ENCODE results near the gene TREX2.

Gene TREX2

DNA sequence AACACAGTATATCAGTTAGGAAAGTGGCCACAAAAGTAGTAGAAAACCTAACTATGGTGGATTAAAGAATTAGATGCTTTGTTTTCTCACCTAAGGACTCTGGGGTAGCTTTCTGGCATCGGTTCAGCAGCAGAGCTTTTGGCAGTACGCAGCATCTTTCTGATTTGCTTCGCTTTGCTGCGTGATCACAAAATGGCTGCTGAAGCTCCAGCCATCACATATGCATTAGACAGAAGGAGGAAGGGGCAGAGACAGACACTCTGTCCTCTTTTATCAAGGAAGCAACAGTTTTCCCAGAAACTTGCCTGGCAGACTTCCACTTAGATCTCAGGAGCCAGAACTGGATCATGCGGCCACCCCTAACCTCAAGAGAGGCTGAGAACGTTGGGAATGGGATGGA, 15.1 kb downstream of the TREX2 start:
- no peak overlapping the region for H3K4me3 ChIP-seq (replicated peaks; ENCODE audit: low read depth, low read length)
- TF ChIP-seq, protein P1, sequence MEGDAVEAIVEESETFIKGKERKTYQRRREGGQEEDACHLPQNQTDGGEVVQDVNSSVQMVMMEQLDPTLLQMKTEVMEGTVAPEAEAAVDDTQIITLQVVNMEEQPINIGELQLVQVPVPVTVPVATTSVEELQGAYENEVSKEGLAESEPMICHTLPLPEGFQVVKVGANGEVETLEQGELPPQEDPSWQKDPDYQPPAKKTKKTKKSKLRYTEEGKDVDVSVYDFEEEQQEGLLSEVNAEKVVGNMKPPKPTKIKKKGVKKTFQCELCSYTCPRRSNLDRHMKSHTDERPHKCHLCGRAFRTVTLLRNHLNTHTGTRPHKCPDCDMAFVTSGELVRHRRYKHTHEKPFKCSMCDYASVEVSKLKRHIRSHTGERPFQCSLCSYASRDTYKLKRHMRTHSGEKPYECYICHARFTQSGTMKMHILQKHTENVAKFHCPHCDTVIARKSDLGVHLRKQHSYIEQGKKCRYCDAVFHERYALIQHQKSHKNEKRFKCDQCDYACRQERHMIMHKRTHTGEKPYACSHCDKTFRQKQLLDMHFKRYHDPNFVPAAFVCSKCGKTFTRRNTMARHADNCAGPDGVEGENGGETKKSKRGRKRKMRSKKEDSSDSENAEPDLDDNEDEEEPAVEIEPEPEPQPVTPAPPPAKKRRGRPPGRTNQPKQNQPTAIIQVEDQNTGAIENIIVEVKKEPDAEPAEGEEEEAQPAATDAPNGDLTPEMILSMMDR (IDR thresholded peaks at IDR 0.05; ENCODE audit: low read length, missing control alignments): no peak
- no peak for DNase-seq (ENCODE audit: low read depth)

GRCh38 chrX:153426204-153426603, 19.7 kb downstream of the TREX2 start:
- TF ChIP-seq, protein P1 (IDR thresholded peaks at IDR 0.05; ENCODE audit: low read length, missing control alignments): no peak
- DNase-seq (ENCODE audit: low read depth): no peak
- no peak overlapping the region for H3K4me3 ChIP-seq (replicated peaks; ENCODE audit: low read depth, low read length)

GRCh38 chrX:153423652-153424051, 22.2 kb downstream of the TREX2 start:
- H3K4me3 ChIP-seq (replicated peaks; ENCODE audit: low read depth, low read length): no peak overlapping the region
- TF ChIP-seq, protein P1 (IDR thresholded peaks at IDR 0.05; ENCODE audit: low read length, missing control alignments): no peak
- DNase-seq (ENCODE audit: low read depth): no peak

DNA sequence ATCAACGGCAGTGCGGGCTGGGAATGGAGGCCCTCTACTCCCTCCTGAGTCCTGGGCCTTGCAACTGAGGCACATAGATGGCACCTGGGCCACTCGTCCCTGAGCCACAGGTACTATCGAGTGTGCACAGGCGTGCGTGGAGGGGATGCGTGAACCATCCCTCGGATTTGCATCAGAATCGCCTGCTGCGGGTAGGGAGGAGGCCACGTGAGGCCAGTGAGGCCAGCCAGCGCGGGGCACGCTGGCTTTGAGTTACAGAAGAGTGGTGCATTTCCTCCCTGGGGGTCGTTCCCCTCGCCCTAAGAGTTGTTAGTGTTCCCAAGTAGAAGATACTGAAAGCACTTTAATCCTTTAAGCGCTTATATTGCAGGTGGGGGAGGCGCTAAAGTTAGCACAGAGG, 24.0 kb downstream of the TREX2 start:
- no peak overlapping the region for H3K4me3 ChIP-seq (replicated peaks; ENCODE audit: low read depth, low read length)
- no peak for DNase-seq (ENCODE audit: low read depth)
- TF ChIP-seq, protein P1 (IDR thresholded peaks at IDR 0.05; ENCODE audit: low read length, missing control alignments): no peak

DNA sequence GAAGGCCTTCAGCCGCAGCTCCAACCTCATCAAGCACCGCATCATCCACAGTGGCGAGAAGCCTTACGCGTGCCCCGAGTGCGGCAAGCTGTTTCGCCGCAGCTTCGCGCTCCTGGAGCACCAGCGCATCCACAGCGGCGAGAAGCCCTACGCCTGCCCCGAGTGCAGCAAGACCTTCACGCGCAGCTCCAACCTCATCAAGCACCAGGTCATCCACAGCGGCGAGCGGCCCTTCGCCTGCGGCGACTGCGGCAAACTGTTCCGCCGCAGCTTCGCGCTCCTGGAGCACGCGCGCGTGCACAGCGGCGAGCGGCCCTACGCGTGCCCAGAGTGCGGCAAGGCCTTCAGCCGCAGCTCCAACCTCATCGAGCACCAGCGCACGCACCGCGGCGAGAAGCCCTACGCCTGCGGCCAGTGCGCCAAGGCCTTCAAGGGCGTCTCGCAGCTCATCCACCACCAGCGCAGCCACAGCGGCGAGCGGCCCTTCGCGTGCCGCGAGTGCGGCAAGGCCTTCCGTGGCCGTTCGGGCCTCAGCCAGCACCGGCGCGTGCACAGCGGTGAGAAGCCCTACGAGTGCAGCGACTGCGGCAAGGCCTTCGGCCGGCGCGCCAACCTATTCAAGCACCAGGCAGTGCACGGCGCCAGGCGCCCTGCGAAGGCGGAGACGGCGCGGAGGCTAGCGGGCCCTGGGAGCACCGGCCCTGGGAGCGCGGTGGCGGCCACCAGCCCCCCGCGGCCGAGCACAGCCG, 24.8 kb downstream of the TREX2 start:
- H3K4me3 ChIP-seq (replicated peaks; ENCODE audit: low read depth, low read length): no peak overlapping the region
- TF ChIP-seq, protein P1 (IDR thresholded peaks at IDR 0.05; ENCODE audit: low read length, missing control alignments): no peak
- DNase-seq (ENCODE audit: low read depth): no peak

- no peak for DNase-seq (ENCODE audit: low read depth)
Measured at GRCh38 chrX:153417637-153418036, 28.2 kb downstream of the TREX2 start.

More at GRCh38 chrX:153417637-153418036, 28.2 kb downstream of the TREX2 start:
- TF ChIP-seq, protein P1 (IDR thresholded peaks at IDR 0.05; ENCODE audit: low read length, missing control alignments): no peak
- no peak overlapping the region for H3K4me3 ChIP-seq (replicated peaks; ENCODE audit: low read depth, low read length)

All from fibroblast of pulmonary artery (primary cell).